ENCODE results near the gene MED20. TPM values are rescaled to one million over a fixed set of nuclear protein-coding genes. Genes with fewer than 3 reads are reported as not detected.

MED20 gene
- total RNA-seq, 1 experiment from 2014 or later: 26.2 TPM

GRCh38 chr6:41914343-41914742, 6.6 kb downstream of the MED20 start:
- no peak for DNase-seq (ENCODE audit: low read depth)

- no peak for DNase-seq (ENCODE audit: low read depth)
Observed at GRCh38 chr6:41909727-41910126, 11.2 kb downstream of the MED20 start.

- DNase-seq (ENCODE audit: low read depth): peak; percentile 48
Observed at GRCh38 chr6:41901882-41902519, 18.9 kb downstream of the MED20 start.

GRCh38 chr6:41900861-41901260, 20.1 kb downstream of the MED20 start:
- DNase-seq (ENCODE audit: low read depth): no peak

GRCh38 chr6:41896281-41896680, 24.7 kb downstream of the MED20 start:
- DNase-seq (ENCODE audit: low read depth): no peak

- DNase-seq (ENCODE audit: low read depth): peak; percentile 79
Observed at GRCh38 chr6:41895300-41896233, 25.4 kb downstream of the MED20 start, which contains the start of gene USP49. Gene USP49 (minus strand): TSS chr6:41895375. CDS start chr6:41806983, 88,392 bp downstream.

- DNase-seq (ENCODE audit: low read depth): peak; percentile 3
Observed at GRCh38 chr6:41894366-41895299, 26.3 kb downstream of the MED20 start.

GRCh38 chr6:41892921-41893564, 27.9 kb downstream of the MED20 start:
- DNase-seq (ENCODE audit: low read depth): no peak

- DNase-seq (ENCODE audit: low read depth): peak; percentile 4
Observed at GRCh38 chr6:41887331-41887751, 33.6 kb downstream of the MED20 start.

GRCh38 chr6:41885930-41886329, 35.0 kb downstream of the MED20 start:
- no peak for DNase-seq (ENCODE audit: low read depth)

GRCh38 chr6:41884957-41885356, 36.0 kb downstream of the MED20 start:
- no peak for DNase-seq (ENCODE audit: low read depth)

GRCh38 chr6:41881506-41881905, 39.4 kb downstream of the MED20 start:
- DNase-seq (ENCODE audit: low read depth): no peak

- DNase-seq (ENCODE audit: low read depth): peak; percentile 34
Observed at GRCh38 chr6:41878961-41879405, 42.0 kb downstream of the MED20 start.

GRCh38 chr6:41878246-41878645, 42.7 kb downstream of the MED20 start:
- peak; percentile 54 for DNase-seq (ENCODE audit: low read depth)

GRCh38 chr6:41877051-41877680, 43.8 kb downstream of the MED20 start:
- DNase-seq (ENCODE audit: low read depth): no peak

GRCh38 chr6:41874741-41875140, 46.2 kb downstream of the MED20 start:
- no peak for DNase-seq (ENCODE audit: low read depth)

GRCh38 chr6:41872147-41872546, 48.8 kb downstream of the MED20 start:
- no peak for DNase-seq (ENCODE audit: low read depth)

- DNase-seq (ENCODE audit: low read depth): no peak
Observed at GRCh38 chr6:41871691-41872090, 49.2 kb downstream of the MED20 start.

- DNase-seq (ENCODE audit: low read depth): no peak
Observed at GRCh38 chr6:41859356-41859755, 61.6 kb downstream of the MED20 start.

GRCh38 chr6:41858703-41859102, 62.2 kb downstream of the MED20 start:
- DNase-seq (ENCODE audit: low read depth): no peak
